Measurements from ENCODE around the gene CTSD.
A peak's percentile ranks its signal among the peaks of the same experiment; 100 is the strongest.

CTSD gene

GRCh38 chr11:1754376-1755150 lies 9.2 kb downstream of the CTSD start:
- no peak for DNase-seq

- no peak for DNase-seq
Observed at GRCh38 chr11:1753929-1754305, 9.8 kb downstream of the CTSD start.

GRCh38 chr11:1753229-1753928 lies 10.3 kb downstream of the CTSD start:
- DNase-seq: no peak

GRCh38 chr11:1752907-1753228 lies 10.9 kb downstream of the CTSD start:
- no peak for DNase-seq

GRCh38 chr11:1751999-1752906 lies 11.5 kb downstream of the CTSD start:
- no peak for DNase-seq

GRCh38 chr11:1751531-1751921 lies 12.2 kb downstream of the CTSD start:
- DNase-seq: no peak

GRCh38 chr11:1750840-1751530 lies 12.7 kb downstream of the CTSD start:
- no peak for DNase-seq

- no peak for DNase-seq
Observed at GRCh38 chr11:1750481-1750839, 13.3 kb downstream of the CTSD start, which contains the start of gene IFITM10. Gene IFITM10, minus strand, starts transcription at chr11:1750595. Its CDS starts 153 bp downstream, at chr11:1750442.

GRCh38 chr11:1749395-1750351 lies 14.1 kb downstream of the CTSD start:
- peak; percentile 86 for DNase-seq

GRCh38 chr11:1748636-1749394 lies 14.9 kb downstream of the CTSD start:
- peak; percentile 29 for DNase-seq

- DNase-seq: no peak
Observed at GRCh38 chr11:1747753-1748635, 15.7 kb downstream of the CTSD start.

GRCh38 chr11:1746956-1747752 lies 16.6 kb downstream of the CTSD start:
- DNase-seq: no peak

GRCh38 chr11:1746511-1746931 lies 17.2 kb downstream of the CTSD start:
- DNase-seq: no peak

- no peak for DNase-seq
Observed at GRCh38 chr11:1745701-1746320, 17.9 kb downstream of the CTSD start.

- DNase-seq: no peak
Observed at GRCh38 chr11:1744891-1745700, 18.6 kb downstream of the CTSD start.

GRCh38 chr11:1744137-1744886 lies 19.4 kb downstream of the CTSD start:
- DNase-seq: no peak

Data from fibroblast of upper back skin (primary cell).